HepG2 (cell line): ENCODE results near the gene EFCAB14. TPM values are rescaled to one million over a fixed set of nuclear protein-coding genes. Genes with fewer than 3 reads are reported as not detected.

Experiments used
- CC2D1A ChIP-seq: sonication (generic); formaldehyde crosslinking; IDR thresholded peaks from 2 replicates; pipeline ENCODE4 v1.8.1; 2023; ENCODE audit warnings: mild to moderate bottlenecking, missing genetic modification reagents
- GLI4 ChIP-seq: sonication (generic); formaldehyde crosslinking; IDR thresholded peaks from 2 replicates; pipeline ENCODE4 v1.5.1; 2020; ENCODE audit warnings: missing genetic modification reagents, mild to moderate bottlenecking, moderate library complexity, borderline replicate concordance
- HES4 ChIP-seq: sonication (generic); formaldehyde crosslinking; IDR thresholded peaks from 2 replicates; pipeline ENCODE4 v1.9.0; 2021; ENCODE audit warnings: mild to moderate bottlenecking, missing genetic modification reagents, borderline replicate concordance
- KAT7 ChIP-seq: IDR thresholded peaks from 2 replicates; pipeline ENCODE4 v1.6.1; 2018; ENCODE audit warnings: borderline replicate concordance, missing compliant biosample characterization
- MED1 ChIP-seq: sonication (generic); formaldehyde crosslinking; IDR thresholded peaks from 2 replicates; pipeline ENCODE4 v1.4.0; 2020; ENCODE audit warnings: missing genetic modification reagents
- NFATC3 ChIP-seq: sonication (generic); formaldehyde crosslinking; IDR thresholded peaks from 2 replicates; pipeline ENCODE4 v1.5.1; 2020; ENCODE audit warnings: mild to moderate bottlenecking, missing genetic modification reagents
- NFKBIZ ChIP-seq: IDR thresholded peaks from 2 replicates; pipeline ENCODE4 v1.6.1; 2018; ENCODE audit warnings: missing genetic modification reagents, missing compliant biosample characterization
- NR3C1 ChIP-seq: sonication (generic); formaldehyde crosslinking; IDR thresholded peaks from 2 replicates; pipeline ENCODE4 v1.4.0; 2020; ENCODE audit warnings: missing genetic modification reagents
- PCBP2 ChIP-seq: fragments of 200-400 bp; formaldehyde crosslinking; optimal IDR thresholded peaks from 2 replicates; pipeline ENCODE3; 2018; ENCODE audit warnings: low read length, low read depth; ENCODE audit not compliant: poor library complexity, severe bottlenecking
- PHB2 ChIP-seq: fragments of 450-650 bp; IDR thresholded peaks from 2 replicates; pipeline ENCODE4 v1.6.1; 2018; ENCODE audit not compliant: partially characterized antibody
- PRMT3 ChIP-seq: sonication (generic); formaldehyde crosslinking; IDR thresholded peaks from 2 replicates; pipeline ENCODE4 v1.8.1; 2022; ENCODE audit warnings: low read depth, mild to moderate bottlenecking, moderate library complexity, missing genetic modification reagents, borderline replicate concordance
- TOPORS ChIP-seq: sonication (generic); formaldehyde crosslinking; IDR thresholded peaks from 2 replicates; pipeline ENCODE4 v1.8.0; 2023; ENCODE audit warnings: mild to moderate bottlenecking, missing genetic modification reagents
- YY1 ChIP-seq: IDR thresholded peaks from 2 replicates; pipeline ENCODE4 v1.6.1; 2011; ENCODE audit warnings: low read length, low read depth, moderate library complexity, mild to moderate bottlenecking; ENCODE audit not compliant: insufficient read depth, insufficient replicate concordance
- ZBTB21 ChIP-seq: sonication (generic); formaldehyde crosslinking; IDR thresholded peaks from 2 replicates; pipeline ENCODE4 v1.4.0; 2020; ENCODE audit warnings: missing genetic modification reagents
- ZBTB7A ChIP-seq: sonication (generic); formaldehyde crosslinking; IDR thresholded peaks from 2 replicates; pipeline ENCODE4 v1.8.0; 2022; ENCODE audit warnings: mild to moderate bottlenecking, missing genetic modification reagents
- ZNF10 ChIP-seq: sonication (generic); formaldehyde crosslinking; IDR thresholded peaks from 2 replicates; pipeline ENCODE4 v1.4.0; 2020; ENCODE audit warnings: mild to moderate bottlenecking, low read depth, missing genetic modification reagents, borderline replicate concordance
- ZNF737 ChIP-seq: sonication (generic); formaldehyde crosslinking; IDR thresholded peaks from 2 replicates; pipeline ENCODE4 v1.5.0; 2020; ENCODE audit warnings: missing genetic modification reagents, mild to moderate bottlenecking, borderline replicate concordance
- polyA plus RNA-seq, 8 experiments: library from polyadenylated mRNA; depleted of rRNA in 3 of 8; stranded (reverse) in 7 of 8; unstranded in 1 of 8; fragments of >200 nt; fragmentation: Illumina TruSeq in 4 of 8; extraction: Trizol in 4 of 8; gene quantifications; 2 replicates each; pipeline versions ENCODE4 v1.2.1 to v1.2.3, GENCODE V29; 2011 to 2016; ENCODE audit warnings: low read depth in 4 of 8, missing spikeins in 1 of 8, mixed read lengths in 1 of 8; ENCODE audit not compliant: insufficient read depth in 1 of 8
- total RNA-seq, 5 experiments: library from RNA; depleted of rRNA; stranded (reverse); fragments of >200 nt; fragmentation: Illumina TruSeq; extraction: Trizol; gene quantifications; 2 replicates each; pipeline ENCODE4 v1.2.3, GENCODE V29; 2016; ENCODE audit warnings: low read depth in 1 of 5
- TF ChIP-seq, protein P1 (sequence below): sonication (generic); formaldehyde crosslinking; IDR thresholded peaks from 2 replicates; pipeline ENCODE4 v1.5.1; 2020; ENCODE audit warnings: missing genetic modification reagents, mild to moderate bottlenecking, borderline replicate concordance
- TF ChIP-seq, protein P2 (sequence below): sonication (generic); formaldehyde crosslinking; IDR thresholded peaks from 2 replicates; pipeline ENCODE4 v1.8.1; 2023; ENCODE audit warnings: missing genetic modification reagents, inconsistent platforms, borderline replicate concordance
- TF ChIP-seq, protein P3 (sequence below): sonication (generic); formaldehyde crosslinking; IDR thresholded peaks from 2 replicates; pipeline ENCODE4 v1.4.0; 2020; ENCODE audit warnings: missing genetic modification reagents
- TF ChIP-seq, protein P4 (sequence below): sonication (generic); formaldehyde crosslinking; IDR thresholded peaks from 2 replicates; pipeline ENCODE4 v1.4.0; 2020; ENCODE audit warnings: missing genetic modification reagents, low read depth, mild to moderate bottlenecking, borderline replicate concordance
- TF ChIP-seq, protein P5 (sequence below): IDR thresholded peaks from 2 replicates; pipeline ENCODE4 v1.6.1; 2016; ENCODE audit warnings: missing compliant biosample characterization, missing genetic modification reagents, borderline replicate concordance
- TF ChIP-seq, protein P6 (sequence below): sonication (generic); formaldehyde crosslinking; IDR thresholded peaks from 2 replicates; pipeline ENCODE4 v1.4.0; 2020; ENCODE audit warnings: missing genetic modification reagents; ENCODE audit errors: not compliant biosample characterization

The EFCAB14 gene
- total and polyA plus RNA-seq, 2 of the 13 experiments (the other 11 are each of a cell fraction or from before 2014, with no cell fraction given) = 13.4 to 17.9 TPM

DNA sequence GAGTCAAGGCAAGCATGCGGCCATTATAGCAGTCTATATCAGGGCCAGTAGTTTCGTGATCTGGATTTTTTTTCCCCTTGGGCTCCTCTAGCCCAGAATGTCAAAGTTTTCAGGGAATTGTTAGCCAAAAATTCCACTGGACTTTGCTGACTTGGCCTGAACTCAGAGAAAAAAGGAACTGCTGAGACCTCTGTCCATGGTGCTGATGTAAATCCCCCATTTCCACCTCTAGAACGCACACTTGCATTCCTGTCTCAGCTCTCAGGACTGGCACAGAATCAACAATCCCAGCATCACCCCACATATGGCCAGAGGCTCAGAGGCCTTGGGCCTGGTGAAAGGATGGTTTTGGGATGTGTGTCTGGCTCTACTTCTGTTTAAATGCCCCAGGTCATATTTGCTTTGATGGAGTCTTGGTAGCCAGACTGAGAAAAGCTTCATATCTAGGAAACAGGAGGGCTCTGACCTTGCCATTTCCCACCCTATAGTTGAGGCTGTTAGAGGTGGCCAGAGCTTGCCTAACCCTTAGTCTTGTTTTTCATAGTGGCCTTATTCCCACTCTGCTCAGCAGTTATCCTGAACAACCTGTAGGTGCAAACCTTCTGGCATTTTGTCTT lies 16.9 kb upstream of the EFCAB14 start (continued):
- TF ChIP-seq, protein P1, sequence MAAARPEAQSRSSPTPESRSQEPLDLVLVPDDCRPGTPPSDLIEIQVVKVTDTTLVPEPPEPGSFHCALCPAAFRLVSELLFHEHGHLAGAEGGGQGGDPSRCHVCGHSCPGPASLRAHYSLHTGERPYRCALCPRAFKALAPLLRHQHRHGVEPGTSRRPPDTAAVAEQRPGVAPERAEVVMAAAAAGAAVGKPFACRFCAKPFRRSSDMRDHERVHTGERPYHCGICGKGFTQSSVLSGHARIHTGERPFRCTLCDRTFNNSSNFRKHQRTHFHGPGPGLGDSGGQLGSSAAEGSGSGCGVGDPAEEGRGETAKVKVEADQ (CRISPR knock-in tag) = no peak
- no peak for TF ChIP-seq NR3C1 (CRISPR knock-in tag)
- TF ChIP-seq GLI4 (CRISPR knock-in tag) = 0 out of 2 replicates have a peak, but pooled peaks have one; percentile 39
- no peak for TF ChIP-seq PRMT3
- TF ChIP-seq, protein P2, sequence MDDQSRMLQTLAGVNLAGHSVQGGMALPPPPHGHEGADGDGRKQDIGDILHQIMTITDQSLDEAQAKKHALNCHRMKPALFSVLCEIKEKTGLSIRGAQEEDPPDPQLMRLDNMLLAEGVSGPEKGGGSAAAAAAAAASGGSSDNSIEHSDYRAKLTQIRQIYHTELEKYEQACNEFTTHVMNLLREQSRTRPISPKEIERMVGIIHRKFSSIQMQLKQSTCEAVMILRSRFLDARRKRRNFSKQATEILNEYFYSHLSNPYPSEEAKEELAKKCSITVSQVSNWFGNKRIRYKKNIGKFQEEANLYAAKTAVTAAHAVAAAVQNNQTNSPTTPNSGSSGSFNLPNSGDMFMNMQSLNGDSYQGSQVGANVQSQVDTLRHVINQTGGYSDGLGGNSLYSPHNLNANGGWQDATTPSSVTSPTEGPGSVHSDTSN (CRISPR knock-in tag) = peak; percentile 80; the same call in 1 of the 2 replicates
- no peak for TF ChIP-seq YY1
- TF ChIP-seq KAT7 (CRISPR knock-in tag) = no peak
- peak; percentile 31; the same call in 1 of the 2 replicates for TF ChIP-seq ZBTB21 (CRISPR knock-in tag)
- TF ChIP-seq MED1 (CRISPR knock-in tag) = no peak; the same call in 1 of the 2 replicates
- no peak for TF ChIP-seq PHB2
- TF ChIP-seq HES4 (CRISPR knock-in tag) = no peak
- TF ChIP-seq, protein P3, sequence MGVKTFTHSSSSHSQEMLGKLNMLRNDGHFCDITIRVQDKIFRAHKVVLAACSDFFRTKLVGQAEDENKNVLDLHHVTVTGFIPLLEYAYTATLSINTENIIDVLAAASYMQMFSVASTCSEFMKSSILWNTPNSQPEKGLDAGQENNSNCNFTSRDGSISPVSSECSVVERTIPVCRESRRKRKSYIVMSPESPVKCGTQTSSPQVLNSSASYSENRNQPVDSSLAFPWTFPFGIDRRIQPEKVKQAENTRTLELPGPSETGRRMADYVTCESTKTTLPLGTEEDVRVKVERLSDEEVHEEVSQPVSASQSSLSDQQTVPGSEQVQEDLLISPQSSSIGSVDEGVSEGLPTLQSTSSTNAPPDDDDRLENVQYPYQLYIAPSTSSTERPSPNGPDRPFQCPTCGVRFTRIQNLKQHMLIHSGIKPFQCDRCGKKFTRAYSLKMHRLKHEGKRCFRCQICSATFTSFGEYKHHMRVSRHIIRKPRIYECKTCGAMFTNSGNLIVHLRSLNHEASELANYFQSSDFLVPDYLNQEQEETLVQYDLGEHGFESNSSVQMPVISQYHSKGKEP (CRISPR knock-in tag) = peak; percentile 96
- no peak for TF ChIP-seq PCBP2
- TF ChIP-seq, protein P4, sequence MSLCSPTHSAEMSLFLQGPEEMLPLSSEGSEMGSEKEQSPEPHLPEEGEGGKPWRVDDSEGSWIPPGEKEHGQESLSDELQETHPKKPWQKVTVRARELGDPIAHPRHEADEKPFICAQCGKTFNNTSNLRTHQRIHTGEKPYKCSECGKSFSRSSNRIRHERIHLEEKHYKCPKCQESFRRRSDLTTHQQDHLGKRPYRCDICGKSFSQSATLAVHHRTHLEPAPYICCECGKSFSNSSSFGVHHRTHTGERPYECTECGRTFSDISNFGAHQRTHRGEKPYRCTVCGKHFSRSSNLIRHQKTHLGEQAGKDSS = no peak; the same call in 1 of the 2 replicates
- TF ChIP-seq TOPORS = 0 out of 2 replicates have a peak, but pooled peaks have one; percentile 37
- no peak for TF ChIP-seq NFATC3 (CRISPR knock-in tag)
- TF ChIP-seq ZNF10 (CRISPR knock-in tag) = no peak
- TF ChIP-seq, protein P5, sequence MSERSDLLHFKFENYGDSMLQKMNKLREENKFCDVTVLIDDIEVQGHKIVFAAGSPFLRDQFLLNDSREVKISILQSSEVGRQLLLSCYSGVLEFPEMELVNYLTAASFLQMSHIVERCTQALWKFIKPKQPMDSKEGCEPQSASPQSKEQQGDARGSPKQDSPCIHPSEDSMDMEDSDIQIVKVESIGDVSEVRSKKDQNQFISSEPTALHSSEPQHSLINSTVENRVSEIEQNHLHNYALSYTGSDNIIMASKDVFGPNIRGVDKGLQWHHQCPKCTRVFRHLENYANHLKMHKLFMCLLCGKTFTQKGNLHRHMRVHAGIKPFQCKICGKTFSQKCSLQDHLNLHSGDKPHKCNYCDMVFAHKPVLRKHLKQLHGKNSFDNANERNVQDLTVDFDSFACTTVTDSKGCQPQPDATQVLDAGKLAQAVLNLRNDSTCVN = peak; percentile 81
- TF ChIP-seq, protein P6, sequence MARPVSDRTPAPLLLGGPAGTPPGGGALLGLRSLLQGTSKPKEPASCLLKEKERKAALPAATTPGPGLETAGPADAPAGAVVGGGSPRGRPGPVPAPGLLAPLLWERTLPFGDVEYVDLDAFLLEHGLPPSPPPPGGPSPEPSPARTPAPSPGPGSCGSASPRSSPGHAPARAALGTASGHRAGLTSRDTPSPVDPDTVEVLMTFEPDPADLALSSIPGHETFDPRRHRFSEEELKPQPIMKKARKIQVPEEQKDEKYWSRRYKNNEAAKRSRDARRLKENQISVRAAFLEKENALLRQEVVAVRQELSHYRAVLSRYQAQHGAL = peak; percentile 48
- no peak for TF ChIP-seq ZBTB7A
- TF ChIP-seq NFKBIZ = peak; percentile 84
- no peak for TF ChIP-seq CC2D1A (CRISPR knock-in tag)
- no peak for TF ChIP-seq ZNF737 (CRISPR knock-in tag)
